NCI-H82 treated with DMSO at 0.1 percent for 48 hours (cell line): ENCODE results near the gene FBLN2.
"Not testable (repeated sequence)": the region's sequence is repeated elsewhere in the genome, so short reads cannot be mapped to it uniquely, and the experiment has no call there.

ENCODE experiments used
- DNase-seq: peaks from one replicate; lab custom pipeline; 2025; ENCODE audit not compliant: unreplicated experiment; lab: John Stamatoyannopoulos, UW

FBLN2 gene

DNA sequence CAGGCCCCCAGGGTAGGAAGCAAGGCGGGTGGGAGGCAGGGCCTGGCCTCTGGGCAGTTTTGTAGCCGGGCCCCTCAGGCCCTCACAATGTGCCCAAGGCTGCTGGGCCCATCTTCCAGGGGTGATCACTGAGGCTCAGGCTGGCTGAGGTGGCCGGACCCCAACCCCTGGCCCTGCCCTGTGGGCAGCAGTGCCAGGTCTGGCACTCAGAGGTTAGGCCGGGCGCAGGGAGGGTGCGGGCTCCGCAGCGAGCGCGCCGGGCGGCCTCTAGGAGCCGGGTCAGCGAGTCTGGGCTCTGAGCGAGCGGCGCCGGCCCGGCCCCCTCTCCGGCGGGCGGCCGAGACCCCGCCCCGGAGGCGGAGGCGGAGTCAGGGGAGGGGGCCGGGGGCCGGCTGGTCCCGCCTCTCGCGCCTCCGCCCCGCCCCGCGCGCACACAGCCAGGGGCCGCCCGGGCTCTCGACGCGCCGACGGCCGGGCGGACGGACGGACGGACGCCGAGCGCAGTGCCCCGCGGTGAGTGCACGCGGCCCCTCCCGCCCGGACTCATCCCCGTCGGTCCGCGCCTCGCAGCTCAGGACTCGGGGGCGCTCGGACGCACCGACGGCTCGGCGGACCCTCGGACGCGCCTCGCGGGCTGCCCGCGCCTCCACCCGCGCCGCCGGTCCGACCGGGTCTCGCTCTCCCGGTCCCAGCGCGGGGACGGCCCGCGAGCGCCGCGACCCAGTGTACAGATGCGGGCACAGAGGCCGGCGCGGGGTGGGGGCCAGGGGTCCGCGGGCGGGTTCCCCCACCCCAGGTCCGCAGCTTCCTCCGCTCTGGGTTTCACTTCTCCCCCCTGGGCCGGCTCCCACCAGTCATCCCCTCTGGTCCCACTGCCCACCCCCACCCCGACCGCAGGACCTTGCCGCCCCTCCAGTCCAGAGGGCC is at the start of gene FBLN2:
FBLN2 (plus strand) TSS at position 430 of the 927 bp plus-strand sequence. CDS start 21,231 bp downstream, outside the sequence.
- DNase-seq, result no peak

- DNase-seq, result not testable (repeated sequence)
Observed at GRCh38 chr3:13499246-13499645, 49.7 kb upstream of the FBLN2 start.

DNA sequence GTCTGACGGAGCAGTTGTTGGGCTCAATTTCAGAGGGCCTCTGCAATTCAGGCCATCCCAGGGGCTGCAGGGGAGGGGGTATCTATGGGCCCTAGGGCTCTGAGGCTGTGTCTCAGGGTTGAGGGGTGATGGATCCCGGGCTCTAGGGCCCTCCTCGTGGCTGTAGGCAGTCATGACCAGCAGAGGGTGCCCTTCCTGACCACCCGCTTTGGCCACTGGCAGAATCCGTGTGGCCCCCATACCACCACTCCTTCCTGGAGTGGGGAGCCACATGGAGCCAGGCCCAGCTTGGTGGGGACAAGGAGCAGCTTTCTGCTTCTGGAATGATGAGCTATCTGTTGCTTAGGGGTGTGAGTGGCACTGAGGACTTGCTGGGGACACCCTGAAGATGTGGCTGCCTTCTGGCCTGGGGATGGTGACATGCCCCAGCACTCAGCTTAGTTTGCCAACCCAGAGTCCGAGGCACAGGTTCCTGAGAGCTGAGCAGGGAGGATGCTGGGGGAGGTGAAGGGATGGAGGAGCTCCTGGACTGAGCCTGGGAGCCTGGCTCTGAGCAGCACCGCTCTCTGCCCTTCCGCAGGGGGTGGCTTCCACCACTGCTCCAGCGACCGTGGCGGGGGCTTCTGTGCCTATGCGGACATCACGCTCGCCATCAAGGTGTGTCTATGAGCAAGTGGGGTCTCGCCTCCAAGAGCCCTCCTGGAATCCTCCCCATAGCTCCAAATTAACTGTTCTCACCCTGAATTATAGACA is 48.6 kb upstream of the FBLN2 start:
- DNase-seq, result no peak

- no peak for DNase-seq
Observed at GRCh38 chr3:13501056-13501455, 47.9 kb upstream of the FBLN2 start.

- no peak for DNase-seq
Observed at GRCh38 chr3:13501521-13501920, 47.4 kb upstream of the FBLN2 start.

GRCh38 chr3:13501958-13502790 is 46.8 kb upstream of the FBLN2 start:
- DNase-seq, result no peak

GRCh38 chr3:13502791-13503060 is 46.2 kb upstream of the FBLN2 start:
- DNase-seq, result no peak

- no peak for DNase-seq
Observed at GRCh38 chr3:13504161-13504831, 44.6 kb upstream of the FBLN2 start.

- no peak for DNase-seq
Observed at GRCh38 chr3:13505147-13506130, 43.5 kb upstream of the FBLN2 start.

DNA sequence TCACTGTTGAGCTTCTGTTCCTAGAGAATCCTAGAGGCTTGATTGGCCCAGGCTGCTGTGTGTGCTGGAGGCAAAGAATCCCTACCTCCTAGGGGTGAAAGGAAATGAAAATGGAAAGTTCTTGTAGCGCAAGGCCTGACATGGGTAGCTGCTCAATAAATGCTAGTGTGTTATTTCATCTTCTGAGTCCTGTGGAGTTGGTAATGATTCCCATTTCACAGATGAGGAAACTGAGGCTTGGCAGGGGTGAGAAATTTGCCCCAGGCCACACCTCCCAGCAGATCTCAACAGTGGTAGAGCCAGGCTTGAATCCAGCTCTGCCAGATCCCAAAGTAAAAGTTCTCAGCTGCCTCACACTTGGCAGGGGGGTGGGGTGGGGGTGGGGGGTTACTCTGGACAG is 42.7 kb upstream of the FBLN2 start:
- no peak for DNase-seq

- no peak for DNase-seq
Observed at GRCh38 chr3:13506680-13507079, 42.2 kb upstream of the FBLN2 start.

DNA sequence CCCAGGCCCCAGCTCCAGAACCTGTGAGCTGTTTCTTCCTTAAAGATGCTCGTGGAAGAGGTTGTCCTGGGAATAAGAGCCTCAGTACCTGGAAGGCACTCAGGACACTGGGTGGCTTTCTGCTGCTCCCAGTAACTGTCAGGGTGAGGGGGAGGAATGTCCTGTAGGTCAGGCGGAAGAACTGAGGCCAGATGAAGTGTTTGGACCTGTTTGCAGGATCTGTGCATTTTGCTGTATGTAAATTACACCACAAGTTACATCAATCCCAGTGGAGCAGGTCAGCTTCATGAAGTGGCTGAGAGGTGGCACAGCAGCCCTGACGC is 41.7 kb upstream of the FBLN2 start:
- no peak for DNase-seq

GRCh38 chr3:13507570-13508339 is 41.2 kb upstream of the FBLN2 start:
- DNase-seq, result no peak

DNA sequence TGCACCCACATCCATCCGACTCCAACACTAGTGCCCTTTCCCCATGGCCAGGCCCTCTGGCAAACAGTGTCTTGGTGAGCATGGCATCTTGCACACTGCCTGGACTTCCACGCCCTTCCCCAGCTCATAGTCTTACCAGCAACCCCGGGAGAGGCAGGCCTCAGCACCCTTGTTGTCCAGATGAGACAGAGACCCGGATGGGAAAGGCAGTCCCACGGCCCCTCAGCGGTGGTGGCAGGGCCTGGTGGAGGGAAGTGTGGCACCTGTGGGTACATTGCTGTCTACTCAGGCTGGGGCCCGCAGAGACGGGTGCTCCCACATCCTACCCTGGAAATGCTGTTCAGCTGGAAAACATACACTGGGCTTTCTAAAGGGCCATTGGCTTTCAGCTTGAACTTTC is 40.4 kb upstream of the FBLN2 start:
- DNase-seq, result no peak

DNA sequence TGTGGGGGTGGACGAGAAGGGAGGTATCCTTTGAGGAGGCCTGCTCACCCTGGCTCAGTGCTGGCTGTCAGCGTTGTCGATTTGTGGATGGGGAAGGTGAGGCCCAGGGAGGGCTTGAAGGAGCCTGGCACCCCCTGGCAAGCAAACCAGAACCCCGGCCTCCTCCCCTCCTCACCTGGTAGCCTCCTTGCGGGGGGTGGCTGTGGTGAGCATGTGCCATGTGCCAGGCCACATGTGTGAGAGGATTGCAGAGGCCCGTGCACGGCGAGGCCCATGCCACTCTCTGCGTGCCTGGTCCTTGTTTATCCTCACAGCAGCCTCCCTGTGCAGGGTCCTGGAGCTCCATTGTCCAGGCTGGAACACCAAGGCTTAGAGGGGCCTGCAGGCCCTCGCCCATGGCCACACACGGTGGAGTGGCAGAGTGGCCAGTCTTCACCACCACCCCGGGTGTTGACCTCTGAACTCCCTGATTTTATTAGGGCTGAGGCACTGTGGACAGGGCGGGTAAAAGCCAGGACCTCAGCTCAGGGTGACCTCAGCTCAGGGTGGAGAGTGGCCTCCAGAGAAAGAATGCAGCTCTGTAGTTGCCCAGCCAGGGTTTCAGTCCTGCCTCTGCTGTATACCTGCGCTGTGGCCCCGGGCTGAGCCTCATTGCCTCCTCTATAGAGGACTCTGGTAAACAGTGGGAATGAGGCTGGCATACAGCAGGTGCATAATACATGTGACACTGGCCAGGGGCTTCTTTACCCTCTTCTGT is 39.7 kb upstream of the FBLN2 start:
- no peak for DNase-seq

DNA sequence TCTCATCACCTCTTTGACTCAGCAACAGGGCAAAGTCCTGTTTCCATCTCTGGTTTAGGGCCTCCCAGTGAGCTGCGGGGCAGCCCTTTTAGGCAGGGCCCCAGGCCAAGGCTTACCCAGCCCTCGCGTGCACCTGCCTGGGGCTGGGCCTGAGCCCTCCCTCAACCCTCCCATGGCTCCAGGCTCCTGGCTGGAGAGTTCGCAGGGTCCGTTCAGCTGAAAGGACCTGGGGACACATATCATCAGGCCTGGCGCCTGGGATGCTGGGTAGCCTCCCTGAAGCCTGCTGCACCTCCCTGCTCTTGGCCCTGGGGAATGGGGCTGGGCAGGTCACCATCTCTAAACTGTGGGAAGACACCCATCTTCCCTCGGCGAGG is 39.1 kb upstream of the FBLN2 start:
- DNase-seq, result no peak

DNA sequence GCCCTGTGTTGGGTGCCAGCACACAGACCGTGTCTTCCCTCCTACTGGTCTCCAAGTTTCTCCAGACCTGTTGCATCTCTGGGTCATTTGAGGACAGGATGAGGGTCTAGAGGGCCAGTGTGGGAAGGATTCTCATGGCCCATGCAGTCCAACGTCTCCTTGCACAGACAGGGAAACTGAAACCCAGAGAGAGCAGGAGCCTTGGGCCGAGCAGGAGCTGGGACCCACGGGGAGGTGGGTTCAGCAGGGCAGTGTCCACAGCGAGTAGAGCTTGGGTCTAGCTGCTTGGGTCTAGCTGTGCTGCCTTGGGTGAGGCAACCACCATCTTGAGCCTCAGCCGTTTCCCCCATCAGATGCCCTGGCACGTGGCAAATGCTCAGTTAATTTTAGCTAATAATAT is 36.5 kb upstream of the FBLN2 start:
- no peak for DNase-seq

GRCh38 chr3:13513051-13513912 is 35.6 kb upstream of the FBLN2 start:
- no peak for DNase-seq
